Keratinocyte (primary cell): Measurements from ENCODE around the gene NFIC.

Experiments used
- EZH2 ChIP-seq: IDR thresholded peaks from one replicate; pipeline ENCODE4 v1.6.1; 2012; ENCODE audit warnings: inconsistent platforms, mild to moderate bottlenecking, low read length, moderate library complexity
- TF ChIP-seq, protein P1 (sequence below), 3 experiments: IDR thresholded peaks in 1 of 3; conservative IDR thresholded peaks in 1 of 3; optimal IDR thresholded peaks in 1 of 3; 2 replicates in 2 of 3; 3 replicates in 1 of 3; pipeline versions ENCODE3 to v1.5.1; 2011; ENCODE audit warnings: low read length in 3 of 3, mild to moderate bottlenecking in 3 of 3, moderate library complexity in 2 of 3, control low read depth in 1 of 3, inconsistent platforms in 1 of 3; ENCODE audit not compliant: insufficient read depth in 2 of 3; ENCODE audit errors: extremely low read depth in 1 of 3

DNA sequence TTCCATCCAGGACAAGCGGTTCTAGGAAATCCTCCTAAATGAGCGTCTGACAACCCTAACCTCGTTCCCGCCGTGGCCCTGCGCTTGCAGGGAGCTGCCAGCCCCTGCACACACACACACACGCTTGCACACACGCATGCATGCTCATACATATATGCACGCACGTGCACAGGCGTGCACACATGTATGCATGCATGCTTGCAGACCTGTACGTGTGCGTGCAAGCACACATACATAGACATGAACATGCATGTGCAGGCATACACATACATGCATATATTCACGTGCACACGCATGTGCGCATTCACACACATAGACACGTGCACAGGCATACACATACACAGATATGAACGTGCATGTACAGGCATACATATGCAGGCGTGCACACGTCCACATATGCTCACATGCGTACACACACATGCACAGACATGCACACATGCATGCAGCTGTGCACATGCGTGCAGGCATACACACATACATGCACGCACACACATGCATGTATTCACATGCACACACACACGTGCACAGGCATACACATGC, 78.4 kb downstream of the NFIC start:
- TF ChIP-seq, protein P1, sequence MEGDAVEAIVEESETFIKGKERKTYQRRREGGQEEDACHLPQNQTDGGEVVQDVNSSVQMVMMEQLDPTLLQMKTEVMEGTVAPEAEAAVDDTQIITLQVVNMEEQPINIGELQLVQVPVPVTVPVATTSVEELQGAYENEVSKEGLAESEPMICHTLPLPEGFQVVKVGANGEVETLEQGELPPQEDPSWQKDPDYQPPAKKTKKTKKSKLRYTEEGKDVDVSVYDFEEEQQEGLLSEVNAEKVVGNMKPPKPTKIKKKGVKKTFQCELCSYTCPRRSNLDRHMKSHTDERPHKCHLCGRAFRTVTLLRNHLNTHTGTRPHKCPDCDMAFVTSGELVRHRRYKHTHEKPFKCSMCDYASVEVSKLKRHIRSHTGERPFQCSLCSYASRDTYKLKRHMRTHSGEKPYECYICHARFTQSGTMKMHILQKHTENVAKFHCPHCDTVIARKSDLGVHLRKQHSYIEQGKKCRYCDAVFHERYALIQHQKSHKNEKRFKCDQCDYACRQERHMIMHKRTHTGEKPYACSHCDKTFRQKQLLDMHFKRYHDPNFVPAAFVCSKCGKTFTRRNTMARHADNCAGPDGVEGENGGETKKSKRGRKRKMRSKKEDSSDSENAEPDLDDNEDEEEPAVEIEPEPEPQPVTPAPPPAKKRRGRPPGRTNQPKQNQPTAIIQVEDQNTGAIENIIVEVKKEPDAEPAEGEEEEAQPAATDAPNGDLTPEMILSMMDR (optimal IDR thresholded peaks at IDR 0.05 in 1 of 3, IDR thresholded peaks at IDR 0.05 in 1 of 3, conservative IDR thresholded peaks at IDR 0.05 in 1 of 3; ENCODE audit: extremely low read depth in 1 of 3, insufficient read depth in 2 of 3, low read length in 3 of 3), result no peak
- TF ChIP-seq EZH2, result no peak
